NT2/D1 (cell line): ENCODE measurements around the gene ACTA2.

ENCODE experiments used
- SUZ12 ChIP-seq: IDR thresholded peaks from 2 replicates; pipeline ENCODE4 v1.6.1; 2011; ENCODE audit not compliant: insufficient read length, insufficient read depth; ENCODE audit errors: extremely low read depth
- YY1 ChIP-seq: IDR thresholded peaks from 2 replicates; pipeline ENCODE4 v1.6.1; 2011; ENCODE audit not compliant: insufficient read length, insufficient read depth
- ZNF274 ChIP-seq: IDR thresholded peaks from 2 replicates; pipeline ENCODE4 v1.6.1; 2011; ENCODE audit warnings: mild to moderate bottlenecking, low read depth, low read length

- TF ChIP-seq SUZ12 (no peak), ZNF274 (no peak), YY1 (no peak)
Measured at GRCh38 chr10:88987243-88987725, 34.7 kb upstream of the ACTA2 start.
